Transverse colon (tissue), 4 donors: ENCODE results near the gene MEI4.

Experiments
- EP300 ChIP-seq: sonication (generic); formaldehyde crosslinking; IDR thresholded peaks from one replicate; pipeline ENCODE4 v1.6.1; 2017; ENCODE audit warnings: antibody characterized with exemption, low read depth
- POLR2A ChIP-seq: fragments of 450-650 bp; IDR thresholded peaks from one replicate; pipeline ENCODE4 v1.6.1; 2016; ENCODE audit warnings: antibody characterized with exemption, mild to moderate bottlenecking, moderate library complexity
- POLR2AphosphoS5 ChIP-seq, 3 donors: sonication (generic); formaldehyde crosslinking; IDR thresholded peaks; one replicate each; pipeline ENCODE4 v1.6.1; 2016; ENCODE audit warnings: antibody characterized with exemption in 3 of 3
- TF ChIP-seq, protein P1 (sequence below), 5 experiments: fragments of 200-600 bp in 3 of 5; fragments of 450-650 bp in 2 of 5; sonication (generic) in 3 of 5; IDR thresholded peaks; 1 replicate in 2 of 5; 2 replicates in 3 of 5; pipeline ENCODE4 v1.5.1; 2016 to 2017; ENCODE audit warnings: antibody characterized with exemption in 5 of 5, inconsistent platforms in 3 of 5, mild to moderate bottlenecking in 2 of 5, moderate library complexity in 1 of 5

- TF ChIP-seq POLR2A (no peak), POLR2AphosphoS5 (IDR thresholded peaks at IDR 0.05) (no peak), EP300 (no peak)
- TF ChIP-seq, protein P1, sequence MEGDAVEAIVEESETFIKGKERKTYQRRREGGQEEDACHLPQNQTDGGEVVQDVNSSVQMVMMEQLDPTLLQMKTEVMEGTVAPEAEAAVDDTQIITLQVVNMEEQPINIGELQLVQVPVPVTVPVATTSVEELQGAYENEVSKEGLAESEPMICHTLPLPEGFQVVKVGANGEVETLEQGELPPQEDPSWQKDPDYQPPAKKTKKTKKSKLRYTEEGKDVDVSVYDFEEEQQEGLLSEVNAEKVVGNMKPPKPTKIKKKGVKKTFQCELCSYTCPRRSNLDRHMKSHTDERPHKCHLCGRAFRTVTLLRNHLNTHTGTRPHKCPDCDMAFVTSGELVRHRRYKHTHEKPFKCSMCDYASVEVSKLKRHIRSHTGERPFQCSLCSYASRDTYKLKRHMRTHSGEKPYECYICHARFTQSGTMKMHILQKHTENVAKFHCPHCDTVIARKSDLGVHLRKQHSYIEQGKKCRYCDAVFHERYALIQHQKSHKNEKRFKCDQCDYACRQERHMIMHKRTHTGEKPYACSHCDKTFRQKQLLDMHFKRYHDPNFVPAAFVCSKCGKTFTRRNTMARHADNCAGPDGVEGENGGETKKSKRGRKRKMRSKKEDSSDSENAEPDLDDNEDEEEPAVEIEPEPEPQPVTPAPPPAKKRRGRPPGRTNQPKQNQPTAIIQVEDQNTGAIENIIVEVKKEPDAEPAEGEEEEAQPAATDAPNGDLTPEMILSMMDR (IDR thresholded peaks at IDR 0.05) = no peak
These were observed 312.6 kb downstream of the MEI4 start for GRCh38 chr6:77965449-77965848.
